GM18517 (cell line): ENCODE data around the gene CTTN.

ENCODE experiments used
- ATAC-seq: cut with Tn5 transposase; IDR thresholded peaks from one replicate; pipeline ENCODE4 v1.9.1; 2021; ENCODE audit warnings: mild to moderate bottlenecking, moderate library complexity; ENCODE audit not compliant: unreplicated experiment

Gene CTTN

DNA sequence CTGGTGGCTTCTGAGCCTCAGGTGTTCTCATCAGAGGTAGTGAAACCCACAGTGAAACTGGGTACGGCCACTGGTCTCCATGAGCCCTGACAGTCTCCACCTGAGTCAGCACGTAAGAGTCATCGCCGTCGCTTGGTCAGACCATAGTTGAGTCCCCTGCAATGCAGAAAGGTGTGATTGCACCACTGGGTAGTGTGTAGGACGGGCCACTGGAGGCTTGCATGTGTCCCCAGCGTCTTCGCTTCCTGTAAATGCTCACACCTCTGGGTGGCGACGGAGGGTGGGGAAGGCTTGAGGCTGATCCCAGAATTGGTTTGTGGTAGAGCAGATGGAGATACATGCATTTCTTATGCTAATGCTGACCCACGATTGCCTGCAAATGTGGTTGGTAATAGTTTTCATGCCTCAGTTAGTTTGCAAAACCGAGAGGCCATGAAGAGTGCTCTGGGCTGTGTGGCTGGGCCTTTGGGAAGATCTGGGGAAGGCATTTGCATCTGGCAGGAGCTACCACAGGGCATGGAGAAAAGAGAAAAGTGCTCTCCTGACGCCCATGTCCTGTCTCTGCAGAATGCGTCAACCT is 26.5 kb downstream of the CTTN start:
- no peak for ATAC-seq

DNA sequence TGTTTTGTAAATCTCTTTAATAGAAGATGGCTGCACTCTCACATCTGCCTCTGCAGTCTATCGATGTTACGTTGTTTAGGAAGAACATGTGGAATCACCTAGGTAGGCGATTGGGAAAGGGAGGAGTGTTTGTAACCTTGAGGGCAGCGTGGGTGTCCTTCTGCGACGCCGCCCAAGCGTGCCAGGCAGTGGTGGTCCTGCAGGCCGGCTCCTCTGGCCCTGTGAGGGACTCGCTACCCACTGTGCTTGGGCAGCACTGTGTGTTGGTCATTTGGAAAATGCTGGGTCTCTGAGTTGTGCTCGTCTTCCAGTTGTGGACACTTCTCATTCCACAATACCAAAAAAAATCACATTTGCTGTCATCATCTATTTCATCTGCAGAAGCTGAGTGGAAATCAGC is 29.1 kb downstream of the CTTN start:
- no peak for ATAC-seq

DNA sequence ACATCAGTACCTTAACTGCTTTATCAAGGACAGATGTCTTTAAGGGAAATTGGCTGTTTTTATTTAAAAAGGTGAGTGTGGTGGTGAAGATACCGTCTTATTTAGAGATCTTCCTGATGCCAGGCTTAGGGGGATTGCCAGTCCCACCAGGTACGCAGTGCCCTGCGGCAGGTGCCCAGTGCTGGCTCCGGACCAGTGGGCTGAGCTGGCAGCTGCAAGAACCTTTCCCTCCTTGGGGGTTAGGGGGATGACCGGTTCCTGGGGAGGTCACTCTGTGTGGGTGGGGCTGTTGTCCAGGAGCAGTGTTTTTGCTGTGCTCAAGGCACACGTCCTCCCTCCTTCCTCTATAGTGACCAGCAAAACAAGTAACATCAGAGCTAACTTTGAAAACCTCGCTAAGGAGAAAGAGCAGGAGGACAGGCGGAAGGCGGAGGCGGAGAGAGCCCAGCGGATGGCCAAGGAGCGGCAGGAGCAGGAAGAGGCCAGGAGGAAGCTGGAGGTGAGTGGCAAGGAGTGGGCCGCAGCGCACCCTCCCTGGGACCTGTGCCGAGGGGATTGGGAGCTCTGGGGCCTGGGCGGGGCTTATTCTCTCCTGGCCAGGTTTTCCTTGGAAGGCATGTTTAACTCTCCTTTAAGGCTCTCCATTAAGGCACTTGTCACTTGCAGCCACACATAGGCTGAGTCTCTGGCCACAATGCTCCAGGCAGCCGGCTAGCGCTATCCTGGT is 30.5 kb downstream of the CTTN start:
- no peak for ATAC-seq

- no peak for ATAC-seq
Measured at GRCh38 chr11:70429428-70429705, 31.0 kb downstream of the CTTN start.

GRCh38 chr11:70429724-70430521 is 31.6 kb downstream of the CTTN start:
- no peak for ATAC-seq

DNA sequence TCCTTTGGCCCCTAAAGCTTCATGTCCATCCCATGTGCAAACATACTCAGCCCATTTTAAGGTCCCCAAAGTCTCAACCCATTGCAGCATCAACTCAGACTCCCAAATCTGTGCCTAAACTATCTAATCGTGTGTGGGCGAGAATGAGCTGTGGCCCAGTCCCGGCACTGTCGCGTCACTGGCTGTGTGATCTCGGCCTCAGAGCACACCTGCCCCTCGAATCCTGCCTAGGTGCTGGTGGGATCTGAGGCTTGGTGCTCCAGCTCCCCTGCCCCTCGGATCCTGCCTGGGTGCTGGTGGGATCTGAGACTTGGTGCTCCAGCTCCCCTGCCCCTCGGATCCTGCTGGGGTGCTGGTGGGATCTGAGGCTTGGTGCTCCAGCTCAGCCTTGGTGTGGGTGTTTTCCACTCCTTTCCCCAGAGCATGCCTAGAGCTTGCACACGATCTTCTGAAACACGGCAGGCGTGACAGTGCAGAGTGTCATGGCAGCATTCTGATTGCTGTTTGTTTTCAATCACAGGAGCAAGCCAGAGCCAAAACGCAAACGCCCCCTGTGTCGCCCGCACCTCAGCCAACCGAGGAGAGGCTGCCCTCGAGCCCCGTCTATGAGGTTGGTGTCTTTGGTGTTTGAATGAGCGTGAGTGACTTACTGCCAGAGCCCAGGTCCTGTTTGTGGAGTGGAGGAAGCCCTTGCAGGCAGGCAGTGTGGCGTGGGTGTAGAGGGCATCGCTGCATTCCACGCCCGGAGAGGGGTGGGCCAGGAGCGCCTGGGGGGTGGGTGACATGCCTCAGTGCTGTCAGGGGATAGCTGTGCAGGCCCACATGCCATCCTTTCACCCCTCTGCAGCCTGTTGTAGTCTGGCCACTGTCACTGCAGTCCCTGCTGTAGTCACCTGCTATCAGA is 32.6 kb downstream of the CTTN start:
- no peak for ATAC-seq

GRCh38 chr11:70431611-70432010 is 33.3 kb downstream of the CTTN start:
- no peak for ATAC-seq

DNA sequence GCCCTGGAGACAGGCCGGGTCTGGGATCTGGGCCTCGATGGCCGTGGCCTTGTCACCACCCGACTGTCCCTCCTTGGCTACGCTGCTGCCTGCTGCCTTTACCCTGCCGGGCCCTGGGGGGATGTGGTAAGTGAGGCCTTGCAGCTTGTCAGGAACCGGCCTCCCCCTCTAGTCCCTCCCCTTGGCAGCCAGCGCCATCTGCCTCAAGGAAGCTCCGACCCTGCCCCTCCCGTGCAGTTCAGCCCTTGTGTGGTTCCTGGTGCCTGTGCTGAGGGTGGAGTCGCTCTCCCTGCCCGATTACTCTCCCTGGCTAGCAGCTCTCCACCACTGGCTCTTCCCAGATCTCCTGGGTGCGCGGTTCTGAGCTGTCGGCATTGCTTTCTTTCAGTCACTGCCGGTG is 33.7 kb downstream of the CTTN start:
- no peak for ATAC-seq

DNA sequence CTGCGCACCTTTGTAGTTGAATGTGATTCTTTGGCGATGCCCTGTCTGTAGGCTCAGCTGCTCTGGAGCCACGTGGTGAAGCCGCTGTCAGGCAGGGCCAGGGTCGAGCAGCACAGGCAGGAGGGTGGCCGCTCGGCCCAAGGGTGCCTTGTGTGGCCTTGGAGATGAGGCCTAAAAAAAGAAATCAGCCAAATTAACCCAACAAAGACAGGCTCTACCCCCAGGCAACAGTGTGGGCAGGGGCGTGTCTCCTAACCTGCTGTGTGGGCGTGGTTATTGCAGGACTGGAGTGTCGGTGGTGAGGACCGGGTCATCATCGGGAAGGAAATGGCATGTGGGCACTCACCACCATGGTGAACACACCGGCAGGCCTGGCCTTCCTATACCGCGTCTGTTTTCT is 34.3 kb downstream of the CTTN start:
- ATAC-seq = no peak

DNA sequence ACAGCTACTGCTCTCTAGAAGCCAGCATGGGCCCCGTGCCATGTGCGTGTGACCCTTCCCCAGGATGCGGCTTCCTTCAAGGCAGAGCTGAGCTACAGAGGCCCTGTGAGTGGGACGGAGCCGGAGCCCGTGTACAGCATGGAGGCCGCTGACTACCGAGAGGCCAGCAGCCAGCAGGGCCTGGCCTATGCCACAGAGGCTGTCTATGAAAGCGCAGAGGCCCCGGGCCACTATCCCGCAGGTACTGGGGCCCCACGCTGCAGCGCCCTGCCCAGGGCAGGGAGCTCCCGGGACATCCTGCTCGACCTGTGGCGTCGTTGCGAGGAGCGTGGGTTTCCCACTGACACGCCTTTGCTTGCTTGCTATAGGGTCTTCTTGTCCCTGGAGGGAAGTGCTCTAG is 34.7 kb downstream of the CTTN start:
- no peak for ATAC-seq

- ATAC-seq = no peak
Measured at GRCh38 chr11:70433526-70433925, 35.2 kb downstream of the CTTN start.

DNA sequence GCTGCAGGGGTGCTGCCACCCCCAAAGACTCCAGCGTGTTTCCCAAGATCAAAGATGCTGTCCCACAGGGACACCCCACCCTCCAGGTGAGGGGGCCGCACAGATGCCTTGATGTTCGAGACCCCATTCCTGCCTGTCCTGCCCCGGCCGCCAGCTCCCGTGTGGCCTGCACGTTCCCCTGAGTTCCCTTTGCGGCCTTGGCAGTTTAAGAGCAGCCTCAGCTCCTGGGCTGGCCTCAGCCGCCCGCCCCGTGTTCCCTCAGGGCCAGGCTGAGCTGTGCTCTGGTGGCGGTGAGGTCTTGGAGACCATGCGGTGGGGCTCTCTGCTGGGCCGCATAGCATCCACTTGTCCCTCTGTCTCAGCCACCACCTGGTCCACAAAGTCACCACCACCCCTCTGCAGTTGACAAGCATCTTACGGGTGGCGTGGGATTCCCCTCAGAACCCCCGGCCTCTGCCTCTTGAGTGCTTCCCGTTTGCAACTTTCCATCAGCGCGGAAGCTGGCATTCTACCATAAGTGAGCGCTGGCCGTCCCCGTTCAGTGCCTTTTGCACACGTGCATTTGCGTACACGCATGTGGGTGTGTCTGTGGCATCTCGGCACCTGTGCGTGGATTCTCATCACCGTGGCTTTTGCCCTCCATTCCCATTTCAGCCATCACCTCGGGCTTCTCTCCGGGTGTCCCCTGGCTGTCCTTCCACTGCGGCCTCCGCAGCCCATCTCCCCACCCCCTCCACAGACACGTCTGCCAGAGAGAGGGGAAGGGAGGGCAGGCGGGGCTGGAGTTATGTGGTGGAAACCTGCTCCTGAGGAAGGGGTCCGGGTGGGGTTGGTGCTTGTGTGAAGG is 35.9 kb downstream of the CTTN start:
- no peak for ATAC-seq

DNA sequence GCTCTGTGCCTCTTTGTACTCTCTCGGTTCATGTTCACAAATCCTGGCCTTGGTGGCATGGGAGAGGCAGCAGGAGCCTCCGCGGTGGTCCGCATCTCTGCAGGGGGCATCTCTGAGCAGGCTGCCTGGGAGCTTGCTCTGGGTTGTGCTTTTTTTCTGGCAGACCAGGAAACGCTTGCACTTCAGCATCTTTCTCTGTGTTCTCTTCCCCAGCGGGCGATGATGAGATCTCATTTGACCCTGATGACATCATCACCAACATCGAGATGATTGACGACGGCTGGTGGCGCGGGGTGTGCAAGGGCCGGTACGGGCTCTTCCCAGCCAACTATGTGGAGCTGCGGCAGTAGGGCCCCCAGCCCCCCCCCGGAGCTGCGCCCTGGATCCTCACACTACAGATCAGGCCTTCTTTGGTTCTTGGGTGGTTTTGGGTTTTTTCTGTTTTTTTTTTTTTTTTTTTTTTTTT is 36.5 kb downstream of the CTTN start:
- ATAC-seq = no peak

- ATAC-seq = no peak
Measured at GRCh38 chr11:70435361-70435760, 37.0 kb downstream of the CTTN start.

DNA sequence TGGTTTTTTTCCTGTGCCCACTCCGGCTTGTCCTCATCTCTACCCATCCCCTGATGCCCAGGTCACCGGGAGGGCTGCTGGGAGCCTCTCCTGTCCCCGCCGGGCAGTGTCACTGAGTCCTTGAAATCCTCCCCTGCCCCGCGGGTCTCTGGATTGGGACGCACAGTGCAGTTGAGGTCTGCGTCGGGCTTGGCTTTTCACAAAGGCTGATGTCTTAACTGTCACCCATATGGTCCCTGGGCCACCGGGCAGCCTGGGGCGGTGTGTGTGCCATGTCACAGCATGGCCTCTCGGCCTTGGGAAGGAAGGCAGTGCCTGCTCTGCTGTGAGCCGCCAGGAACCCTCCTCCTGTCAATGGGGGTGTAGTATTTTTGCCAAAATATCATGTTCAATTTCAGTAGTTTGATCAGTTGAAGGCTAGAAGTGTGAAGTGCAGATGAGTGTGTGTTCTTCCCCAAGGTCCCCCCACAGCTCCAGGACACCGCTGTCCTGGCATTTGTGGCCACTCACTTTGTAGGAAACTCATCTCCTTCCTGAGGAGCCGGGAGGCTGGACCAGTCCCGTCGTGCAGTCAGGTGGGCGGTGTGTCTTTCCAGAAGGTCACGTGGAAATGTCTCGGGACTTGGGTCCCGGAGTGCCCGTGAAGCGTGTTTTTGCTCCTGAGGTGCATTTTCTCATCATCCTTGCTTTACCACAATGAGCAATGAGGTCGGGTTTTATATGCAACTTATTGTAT is 37.6 kb downstream of the CTTN start:
- ATAC-seq = no peak

DNA sequence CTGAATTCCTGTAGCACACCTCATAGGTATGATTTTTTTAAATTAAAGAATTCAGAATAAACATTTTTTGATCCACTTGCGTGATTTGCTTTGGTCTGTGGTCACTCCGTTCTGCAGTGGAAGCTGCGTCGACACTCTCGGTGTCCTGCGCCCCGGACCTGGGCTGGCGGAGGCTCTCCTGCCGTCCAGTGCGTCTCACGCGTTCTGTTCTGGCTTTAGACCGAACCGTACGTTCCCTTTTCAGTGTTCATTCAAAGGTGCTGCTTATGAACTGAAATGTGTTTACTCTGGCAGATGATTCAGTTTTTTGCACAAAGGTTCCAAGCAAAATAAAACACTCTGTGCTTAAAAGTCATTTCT is 38.2 kb downstream of the CTTN start:
- ATAC-seq = no peak

DNA sequence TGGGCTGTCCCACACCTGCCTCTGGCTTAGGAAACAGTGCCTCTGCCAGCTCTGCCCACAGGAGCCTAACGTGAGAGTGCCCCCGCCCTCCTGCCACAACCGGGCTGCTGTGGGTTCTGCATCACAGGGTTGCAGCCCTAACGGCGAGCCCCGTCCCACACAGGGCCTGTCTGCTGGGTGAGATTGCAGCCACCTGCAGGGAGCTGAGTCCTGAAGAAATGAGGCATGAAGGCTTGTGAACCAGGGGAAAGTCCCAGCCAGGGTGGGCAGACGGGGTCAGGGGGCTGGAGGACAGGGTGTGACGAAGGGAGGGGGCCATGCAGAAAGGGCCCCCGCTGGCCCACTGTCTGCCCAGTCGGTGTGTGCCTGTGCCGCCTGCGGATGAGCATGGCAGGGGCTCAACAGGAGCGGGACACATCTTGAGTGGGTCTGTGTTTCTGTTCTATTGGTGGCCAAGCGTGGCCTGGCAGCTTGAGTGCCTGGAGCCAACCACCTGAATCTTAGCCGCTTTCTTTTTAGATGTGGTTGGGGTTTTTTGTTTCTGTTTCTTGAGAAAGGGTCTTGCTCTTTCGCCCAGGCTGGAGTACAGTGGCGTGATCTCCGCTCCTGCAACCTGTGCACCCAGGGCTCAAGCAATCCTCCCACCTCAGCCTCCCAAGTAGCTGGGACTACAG is 38.9 kb downstream of the CTTN start:
- no peak for ATAC-seq

- ATAC-seq = no peak
Measured at GRCh38 chr11:70440206-70440605, 41.9 kb downstream of the CTTN start.

GRCh38 chr11:70443773-70444030 is 45.4 kb downstream of the CTTN start:
- ATAC-seq = no peak
